ENCODE measurements around the gene BBX.

Gene BBX

DNA sequence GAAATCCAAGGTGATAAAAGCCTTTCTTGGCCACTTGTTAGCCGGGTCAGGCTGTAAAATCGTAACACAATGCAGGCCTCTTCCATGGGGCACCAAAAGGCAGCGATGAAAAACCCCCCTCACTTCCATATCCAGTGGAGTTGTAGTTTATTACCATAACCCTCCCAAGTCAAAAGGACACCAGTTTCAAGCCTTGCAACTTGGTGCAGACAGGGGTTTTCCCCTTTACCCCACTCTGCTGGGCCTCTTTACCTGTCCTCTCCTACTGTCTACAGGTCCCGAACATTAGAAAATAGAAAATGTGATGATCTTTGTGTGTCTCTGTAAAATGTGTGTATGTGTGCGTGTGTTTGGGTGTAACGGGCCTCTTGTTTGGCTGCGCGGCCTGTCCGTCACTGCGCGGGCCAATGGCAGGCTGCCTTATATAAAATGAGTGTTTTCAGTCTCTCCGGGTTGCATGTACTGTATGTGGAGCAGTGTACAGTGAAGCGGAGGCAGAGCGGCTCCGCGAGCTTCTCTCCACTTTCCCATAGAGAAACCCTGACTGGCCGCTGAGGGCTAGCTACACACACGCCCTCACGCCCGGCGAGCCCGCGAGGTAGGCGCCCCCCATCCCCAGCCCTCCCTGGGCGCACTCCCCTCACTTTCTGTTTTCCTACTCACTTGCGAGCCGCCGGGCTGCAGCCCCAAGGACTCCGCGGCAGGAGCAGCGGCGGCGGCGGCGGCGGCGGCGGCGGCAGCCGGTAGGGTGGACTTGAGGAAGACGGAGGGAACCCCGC, at the start of gene BBX:
Gene BBX, plus strand, starts transcription at position 453 of the 779 bp plus-strand sequence. CDS start 187,499 bp downstream, outside the sequence.
- DNase-seq, result peak; percentile 97

DNA sequence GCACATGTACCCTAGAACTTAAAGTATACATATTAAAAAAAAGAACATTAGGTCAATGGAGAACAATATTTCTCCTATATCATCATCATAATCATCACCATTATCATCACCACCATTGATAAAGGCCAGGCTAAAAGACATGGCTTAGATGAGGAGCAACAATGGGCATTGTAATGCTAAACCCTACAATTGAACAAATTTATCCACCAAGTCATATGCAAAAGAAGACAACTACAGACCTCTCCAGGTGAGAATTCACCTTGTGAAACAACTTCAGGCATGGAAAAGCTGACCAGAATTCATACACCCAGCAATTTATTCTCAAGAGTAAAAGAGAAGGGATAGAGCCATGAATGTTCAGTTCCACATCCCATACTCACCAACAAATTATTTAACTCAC, 46.3 kb upstream of the BBX start:
- no peak for DNase-seq

DNA sequence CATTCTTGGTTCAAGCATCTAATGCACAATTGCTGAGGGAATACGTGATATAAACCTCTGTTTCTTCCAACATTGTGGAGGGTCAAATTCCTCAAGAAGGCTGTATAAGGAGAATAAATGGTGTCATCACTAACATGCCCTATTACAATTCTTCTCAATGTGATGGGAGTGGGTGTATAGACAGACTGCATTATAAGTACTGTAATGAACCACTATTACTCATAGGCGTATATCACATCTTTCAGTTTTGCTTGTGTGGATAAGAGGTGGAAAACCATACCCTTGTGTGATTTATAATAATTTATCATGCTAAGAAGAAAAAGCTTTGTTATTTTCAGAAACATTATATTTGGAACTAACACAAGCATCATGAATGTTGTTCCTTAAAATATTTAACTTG, 35.3 kb upstream of the BBX start:
- no peak for DNase-seq

DNA sequence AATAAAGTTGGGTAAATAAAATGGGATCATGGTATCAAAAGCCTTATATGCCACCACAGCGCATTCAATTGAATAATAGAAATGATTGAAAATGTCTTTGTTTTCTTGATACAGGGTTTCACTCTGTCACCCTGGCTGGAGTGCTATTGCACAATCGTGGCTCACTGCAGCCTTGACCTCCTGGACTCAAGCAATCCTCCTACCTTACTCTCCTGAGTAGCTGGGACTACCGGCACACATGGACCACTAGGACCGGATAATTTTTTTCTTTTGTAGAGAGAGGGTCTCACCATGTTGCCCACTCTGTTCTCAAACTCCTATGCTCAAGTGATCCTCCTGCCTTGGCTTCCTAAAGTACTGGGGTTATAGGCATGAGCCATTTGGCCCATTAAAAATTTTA, 33.8 kb upstream of the BBX start:
- DNase-seq, result no peak

DNA sequence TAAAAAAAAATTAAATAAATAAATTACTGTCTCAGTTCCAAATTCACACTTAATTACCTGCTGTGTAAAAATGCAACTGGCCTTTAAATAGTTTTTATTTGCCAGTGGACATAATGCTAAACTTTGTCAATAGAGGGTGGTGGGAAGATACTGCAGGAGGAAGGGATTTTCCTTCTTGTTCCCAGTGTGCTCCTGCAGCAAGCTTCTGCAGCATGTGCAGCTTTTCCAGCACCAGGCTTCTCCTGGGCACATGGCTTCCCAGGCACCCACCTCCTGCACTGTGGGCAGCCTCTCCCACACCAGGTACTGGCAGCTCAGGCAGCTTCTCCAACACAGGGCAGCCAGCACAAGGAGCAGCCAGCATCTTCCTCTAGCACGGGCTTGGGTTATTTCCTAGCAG, 29.6 kb upstream of the BBX start:
- no peak for DNase-seq

DNA sequence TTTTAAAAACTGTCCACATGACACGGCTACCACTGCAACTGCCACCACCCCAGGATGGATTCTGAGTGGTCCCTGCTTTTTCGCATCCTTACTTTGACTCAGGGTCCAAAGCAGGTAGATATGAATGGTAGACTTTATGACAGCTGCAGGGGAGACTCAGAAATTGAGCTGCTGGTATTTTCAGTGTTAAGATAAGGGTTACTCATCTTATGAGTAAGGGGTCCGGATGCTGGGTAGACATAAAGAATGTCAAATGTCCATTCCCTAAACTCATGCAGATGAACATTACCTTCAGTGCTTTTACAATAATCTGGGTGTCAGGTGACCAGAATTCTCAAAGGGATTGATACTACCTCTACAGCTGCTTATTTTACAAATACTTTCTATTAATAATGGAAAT, 25.9 kb upstream of the BBX start:
- DNase-seq, result no peak

DNA sequence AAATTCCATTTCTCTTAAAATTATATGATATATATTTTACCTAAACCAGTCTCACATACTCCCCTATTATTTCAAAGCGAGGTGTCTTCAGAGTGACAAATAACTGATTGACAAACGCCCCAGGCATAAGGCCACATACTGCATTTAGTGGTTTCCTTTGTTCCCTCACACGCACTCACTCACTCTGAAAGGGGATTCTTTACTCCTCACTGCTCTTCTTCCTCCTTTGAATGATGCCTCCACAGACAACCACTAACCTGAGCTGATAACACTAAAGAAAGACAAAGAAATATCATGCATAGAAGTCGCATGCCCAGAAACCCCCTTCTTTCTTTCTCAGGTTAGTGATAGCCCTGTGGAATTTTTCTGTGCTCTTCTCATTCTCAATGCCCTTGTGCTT, 24.1 kb upstream of the BBX start:
- DNase-seq, result no peak

DNA sequence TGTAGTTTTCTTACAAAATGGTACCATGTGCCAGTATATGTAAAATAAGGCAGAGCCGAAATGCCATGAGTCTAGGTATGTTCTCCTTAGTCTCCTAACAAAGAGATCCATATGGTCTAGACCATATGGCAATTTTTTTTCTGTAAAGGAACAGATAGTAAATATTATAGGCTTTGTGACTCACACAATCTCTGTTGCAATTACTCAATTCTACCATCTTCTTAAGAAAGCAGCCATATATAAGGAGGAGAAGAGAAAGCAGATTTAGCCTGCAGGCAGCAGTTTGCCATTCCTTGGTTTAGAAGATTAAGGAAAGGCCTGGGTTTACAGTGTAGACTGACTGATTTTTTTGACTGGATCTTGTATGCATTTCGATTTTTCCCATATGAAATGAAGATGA, 16.3 kb upstream of the BBX start:
- no peak for DNase-seq

DNA sequence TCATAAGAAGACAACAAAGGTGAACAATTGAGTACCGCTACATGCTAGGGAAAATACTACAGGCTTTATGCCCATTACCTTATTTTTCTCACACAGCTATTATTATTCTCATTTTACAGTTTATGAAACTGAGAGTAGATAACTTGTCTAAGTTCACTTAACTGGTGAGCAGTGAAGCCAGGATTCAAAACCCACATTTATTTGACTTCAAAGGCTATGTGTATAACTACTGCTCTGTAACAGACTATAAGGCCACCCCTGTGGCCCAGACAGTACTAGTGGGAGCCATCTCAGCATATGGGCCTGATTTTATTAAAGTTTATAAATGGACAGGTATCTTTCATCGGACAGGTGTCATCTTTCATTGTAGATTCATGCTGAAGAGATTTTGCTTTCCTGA, 14.4 kb upstream of the BBX start:
- DNase-seq, result no peak

DNA sequence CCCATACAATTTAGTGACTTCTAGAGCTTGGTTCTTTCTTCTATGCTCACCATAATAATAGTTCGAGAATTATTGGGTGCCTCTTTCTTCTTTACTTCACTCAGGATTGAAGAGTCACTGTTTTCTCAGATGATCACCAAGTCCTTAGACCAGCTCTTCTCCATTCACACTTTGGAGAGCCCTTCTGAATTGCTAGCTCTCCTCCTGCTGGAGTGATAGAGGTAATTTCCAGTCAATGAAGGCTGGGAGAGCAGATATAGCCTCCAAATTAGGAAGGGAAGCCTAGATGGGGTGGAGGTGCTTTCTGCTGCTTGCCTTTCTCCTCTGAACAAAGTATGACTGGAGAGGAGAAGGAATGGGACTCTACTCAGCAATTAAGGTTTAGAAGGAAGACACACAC, 10.7 kb upstream of the BBX start:
- no peak for DNase-seq

DNA sequence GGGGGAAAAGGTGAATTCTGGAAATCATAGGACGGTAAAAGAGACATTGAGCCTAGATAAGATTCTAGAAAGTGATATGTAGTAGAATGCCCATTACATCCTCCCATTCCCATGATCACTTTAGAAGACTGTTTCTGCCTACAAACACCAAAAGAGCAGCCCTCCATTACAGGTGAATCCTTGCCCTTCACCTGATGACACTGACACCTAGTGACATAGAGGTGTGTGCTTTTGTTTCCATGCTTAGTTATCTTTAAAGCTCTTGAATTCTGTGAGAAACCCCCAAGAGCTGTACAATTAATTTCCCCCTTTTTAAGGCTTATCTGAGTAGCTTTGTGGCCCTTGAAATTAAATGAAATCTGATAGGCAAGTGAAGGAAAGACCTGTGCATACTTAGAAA, 8.3 kb upstream of the BBX start:
- no peak for DNase-seq

DNA sequence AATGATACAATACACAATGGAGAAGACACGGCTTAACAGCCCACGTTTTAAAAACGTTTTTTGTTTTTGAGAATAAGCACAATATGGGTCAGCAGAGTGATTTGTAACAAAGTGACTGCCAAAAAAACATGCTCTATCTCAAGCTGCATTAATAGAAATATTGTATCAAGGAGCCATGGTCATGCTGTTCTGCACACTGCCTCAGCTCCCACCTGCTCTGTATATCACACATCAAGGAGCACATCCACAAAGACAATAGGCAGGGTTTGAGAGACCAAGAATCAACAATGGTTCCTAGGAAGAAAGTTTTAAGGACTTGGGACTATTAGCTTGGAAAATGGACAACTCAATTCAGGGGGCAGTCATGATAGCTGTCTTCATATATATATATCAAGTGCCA, 6.3 kb upstream of the BBX start:
- DNase-seq, result no peak

DNA sequence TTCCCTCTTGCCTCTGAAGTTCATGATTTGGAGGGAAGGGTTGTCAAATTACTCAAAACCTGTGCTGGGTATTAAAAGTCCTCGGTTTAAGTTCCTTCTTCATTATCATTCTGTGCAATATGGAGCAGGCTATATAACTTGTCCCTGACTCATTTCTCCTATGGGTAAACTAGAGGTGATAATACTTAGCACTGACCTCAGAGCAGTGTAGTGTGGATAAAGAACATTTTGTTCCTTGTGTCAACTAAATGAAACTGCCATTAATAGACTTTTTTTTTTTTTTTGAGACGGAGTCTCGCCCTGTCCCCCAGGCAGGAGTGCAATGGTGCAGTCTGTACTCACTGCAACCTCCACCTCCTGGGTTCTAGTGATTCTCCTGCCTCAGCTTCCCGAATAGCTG, 2.2 kb upstream of the BBX start:
- DNase-seq, result no peak

DNA sequence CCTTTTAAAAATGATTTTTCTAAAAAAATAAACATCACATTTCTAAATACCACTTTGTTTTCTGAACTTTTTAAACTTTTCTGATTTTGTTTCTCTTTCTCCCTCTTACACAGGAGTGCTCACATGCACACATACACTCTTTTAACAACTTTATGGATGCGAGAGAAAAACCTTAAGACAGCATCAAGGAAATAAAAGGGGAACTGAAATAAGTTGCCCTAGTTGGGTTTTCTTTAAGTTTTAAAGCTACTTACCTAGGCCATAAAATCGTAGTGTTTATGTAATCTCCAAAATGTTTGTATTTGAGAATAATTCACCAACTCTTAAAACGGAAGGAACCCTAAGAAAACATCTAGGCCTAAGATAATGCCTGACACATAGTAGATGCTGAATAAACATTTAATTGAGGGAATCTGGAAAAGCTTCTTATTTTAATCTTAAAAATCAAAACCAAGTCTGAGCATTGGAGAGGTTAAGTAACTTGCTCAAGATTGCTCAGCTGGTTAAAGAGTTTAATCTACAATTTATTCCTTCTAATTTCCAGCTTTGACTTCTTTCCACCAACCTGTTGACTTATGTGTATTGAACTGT, 1.2 kb upstream of the BBX start:
- no peak for DNase-seq

DNA sequence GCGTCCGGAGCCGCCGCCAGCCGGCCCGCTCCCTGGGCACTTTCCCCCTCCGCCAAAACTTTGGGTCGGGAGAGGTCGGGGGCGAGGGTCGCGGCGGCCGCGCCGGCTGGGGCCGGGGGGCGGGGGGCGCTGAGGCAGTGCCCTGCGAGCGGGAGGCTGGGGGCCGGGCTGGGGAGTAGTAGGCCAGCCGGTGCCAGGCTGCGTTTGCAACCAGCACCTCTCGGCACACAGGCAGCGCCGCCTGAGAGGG, 452 bp downstream of the BBX start:
- no peak for DNase-seq

DNA sequence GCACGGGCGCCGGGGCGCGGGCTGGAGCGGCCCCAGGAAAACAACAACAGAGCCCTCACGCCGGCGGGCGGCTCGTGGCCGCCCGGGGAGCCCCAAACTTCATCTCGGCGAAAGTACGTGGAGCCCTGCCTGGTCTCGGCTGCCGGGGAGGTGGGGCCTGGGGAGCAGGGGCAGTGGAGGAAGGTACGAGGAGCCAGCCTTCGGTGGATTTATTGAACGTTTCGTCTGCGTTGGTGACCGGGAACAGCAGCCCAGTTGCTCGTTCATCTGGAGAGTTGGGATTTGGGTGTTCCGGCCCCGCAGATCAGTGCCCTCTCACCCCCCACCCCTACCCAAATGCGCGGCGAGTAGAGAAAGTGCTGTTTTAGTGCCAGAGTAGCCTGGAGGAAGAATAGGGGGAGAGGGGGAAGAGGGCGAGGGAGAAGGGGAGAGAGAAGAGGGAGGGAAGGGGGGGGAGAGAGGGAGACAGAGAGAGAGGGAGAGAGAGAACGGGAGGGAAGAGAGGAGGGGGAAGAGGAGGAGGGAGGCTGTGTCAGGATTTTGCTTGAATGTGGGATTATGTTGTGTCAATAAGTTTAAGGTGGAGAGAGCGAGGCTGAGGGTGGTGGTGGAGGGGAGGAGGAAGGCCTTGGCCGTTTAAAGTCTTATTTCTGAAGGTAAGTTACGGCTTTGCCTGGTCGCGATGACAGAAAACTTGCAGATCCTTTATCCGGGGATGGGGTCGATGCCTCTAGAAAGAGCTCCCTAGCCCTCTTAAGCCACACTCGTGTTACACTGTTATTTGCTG, 970 bp downstream of the BBX start:
- peak; percentile 58 for DNase-seq

DNA sequence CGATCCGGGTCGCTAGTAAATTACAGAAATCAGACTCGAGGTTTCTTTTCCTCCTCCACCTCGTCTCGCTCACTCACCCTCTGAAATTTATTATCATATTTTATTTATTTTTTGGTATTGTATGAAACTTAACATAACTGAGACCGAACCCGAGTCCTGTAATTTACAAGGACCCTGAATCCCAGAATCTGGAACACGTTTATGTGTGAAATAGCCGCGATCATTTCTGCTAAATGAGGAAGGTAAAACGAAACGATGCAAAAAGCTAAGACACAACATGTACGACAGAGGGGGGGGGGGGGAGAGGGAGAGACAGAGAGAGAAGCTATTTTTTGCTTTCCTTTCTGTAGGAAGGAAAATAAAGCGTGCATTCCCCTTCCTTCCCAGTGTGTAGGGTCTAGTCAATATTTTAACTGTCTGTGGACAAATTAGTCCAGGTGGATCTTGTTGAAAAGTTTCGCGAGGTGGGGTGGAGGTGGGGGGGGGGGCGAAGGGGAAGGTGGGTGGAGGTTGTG, 1.6 kb downstream of the BBX start:
- peak; percentile 48 for DNase-seq

DNA sequence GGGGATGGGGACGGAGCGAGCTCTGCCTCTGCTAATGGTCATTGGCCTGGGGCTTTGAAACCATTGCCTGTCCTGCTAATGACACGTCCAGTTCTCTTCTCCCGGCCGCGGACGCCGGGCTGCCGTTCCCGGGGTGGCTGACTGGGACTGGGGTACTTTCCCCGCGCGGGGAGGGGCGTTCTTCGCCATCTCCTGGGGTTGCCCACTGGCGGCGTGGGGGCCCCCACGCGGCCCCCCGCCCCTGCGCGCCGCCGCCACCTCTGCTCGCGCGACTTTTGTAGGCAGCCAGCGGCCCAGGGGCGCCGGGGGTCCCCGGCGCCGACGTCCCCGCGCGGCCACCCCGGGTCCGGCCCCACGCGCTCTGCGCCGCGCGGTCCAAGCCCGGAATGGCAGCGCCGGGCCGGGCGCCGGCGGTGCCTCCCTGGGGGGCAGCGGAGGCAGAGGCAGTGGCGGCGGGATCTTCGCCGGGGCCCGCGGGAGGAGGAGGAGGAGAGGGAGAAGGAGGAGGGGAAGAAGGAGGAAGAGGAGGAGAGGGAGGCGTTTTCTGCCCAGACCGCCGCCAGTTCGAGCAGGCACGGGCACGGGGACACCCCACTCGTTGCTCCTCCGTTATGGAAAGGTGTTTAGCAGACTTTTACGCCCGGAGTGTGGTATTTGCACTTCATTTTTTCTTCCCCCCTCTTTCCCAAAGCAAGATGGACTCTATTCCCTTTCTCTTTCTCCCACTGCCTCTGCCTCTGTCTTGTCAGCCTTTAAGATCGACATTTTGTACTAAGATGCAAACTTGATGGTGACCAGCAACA, 2.3 kb downstream of the BBX start:
- peak; percentile 63 for DNase-seq

DNA sequence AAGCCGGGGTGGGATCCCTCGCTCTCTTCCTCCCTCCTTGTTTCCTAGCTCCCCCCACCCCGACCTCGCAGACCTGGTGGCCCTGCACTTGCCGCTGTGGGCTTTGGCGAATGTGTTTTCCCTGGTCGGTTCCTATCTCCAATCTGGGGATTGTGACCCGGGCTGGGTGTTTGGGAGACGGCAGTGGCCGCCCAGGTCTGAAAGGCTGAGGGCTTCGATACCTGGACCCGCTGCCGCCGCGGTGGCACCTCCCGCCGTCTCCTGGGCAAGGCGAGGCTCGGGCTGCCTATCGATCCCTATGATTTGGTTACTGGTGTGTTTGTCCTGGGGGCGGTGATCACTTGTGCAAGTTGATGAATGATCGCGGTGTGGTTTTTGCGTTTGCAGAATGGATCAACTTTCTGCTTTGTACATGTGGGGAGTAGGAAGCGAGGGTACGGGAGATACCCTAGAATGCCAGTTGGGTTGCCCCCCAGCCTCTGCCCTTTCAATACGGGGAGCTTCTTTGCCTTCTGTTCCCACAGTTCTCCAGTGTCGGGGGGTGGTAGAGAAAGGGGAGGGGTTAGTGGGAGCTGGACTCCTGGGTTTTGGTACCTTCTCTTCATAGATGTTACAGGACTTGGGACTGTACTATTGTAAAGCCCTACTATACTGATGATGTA, 3.0 kb downstream of the BBX start:
- peak; percentile 3 for DNase-seq

DNA sequence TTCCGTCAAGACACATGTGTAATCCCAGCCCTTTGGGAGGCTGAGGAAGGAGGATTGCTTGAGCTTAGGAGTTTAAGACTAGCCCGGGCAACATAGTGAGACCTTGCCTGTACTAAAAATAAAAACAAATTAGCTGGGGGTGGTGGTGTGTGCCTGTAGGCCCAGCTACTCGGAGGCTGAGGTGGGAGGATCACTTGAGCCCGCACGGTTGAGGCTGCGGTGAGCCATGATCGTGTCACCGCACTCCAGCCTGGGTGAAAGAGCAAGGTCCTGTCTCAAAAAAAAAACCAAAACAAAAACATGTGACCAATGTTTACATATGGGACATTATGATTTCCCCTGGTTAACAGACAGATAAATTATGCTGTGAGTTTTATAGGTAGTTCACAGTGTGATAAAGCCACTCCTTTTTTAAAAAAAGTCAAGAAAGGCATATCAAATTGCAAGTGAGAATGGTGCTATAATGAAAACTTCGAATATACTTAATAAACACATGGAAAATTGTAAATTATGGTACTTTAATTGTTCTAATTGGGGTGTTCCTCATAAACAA, 9.2 kb downstream of the BBX start:
- no peak for DNase-seq

DNA sequence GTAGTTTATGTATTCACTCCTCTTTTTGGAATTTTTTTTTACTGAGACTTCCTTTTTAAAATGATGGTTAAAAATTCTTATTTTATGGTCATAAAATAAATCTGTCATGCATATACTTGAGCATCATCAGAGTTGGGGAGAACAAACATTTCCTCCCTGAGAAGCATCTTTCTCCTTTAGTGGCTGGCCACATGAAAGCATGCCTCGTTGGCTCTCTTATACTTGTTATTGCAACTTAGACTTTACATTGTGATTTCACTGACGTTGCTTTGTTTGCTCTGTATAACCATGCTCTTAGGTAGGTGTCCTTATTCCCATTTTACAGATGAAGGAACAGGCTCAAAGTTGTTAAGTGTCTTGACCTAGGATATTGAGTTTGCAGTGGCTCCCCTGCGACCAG, 18.1 kb downstream of the BBX start:
- DNase-seq, result no peak

DNA sequence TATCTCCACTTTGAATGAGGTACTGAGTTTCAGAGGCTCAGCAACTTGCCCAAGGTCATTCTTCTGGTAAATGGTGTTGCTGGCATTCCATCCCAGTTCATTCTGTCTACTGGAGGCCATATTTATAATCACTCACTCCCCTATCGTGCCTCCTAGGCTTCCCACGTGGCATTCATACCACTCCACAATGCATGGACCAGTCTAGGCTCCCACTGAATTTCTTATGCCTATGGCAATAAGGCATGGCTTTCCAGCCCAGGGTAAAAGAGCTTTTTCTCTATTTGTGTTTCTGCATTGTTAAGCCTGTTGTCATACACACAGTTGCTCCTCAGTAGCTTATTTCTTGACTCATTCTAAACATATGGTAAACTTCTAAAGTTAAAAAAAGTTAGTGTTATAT, 19.9 kb downstream of the BBX start:
- DNase-seq, result no peak

DNA sequence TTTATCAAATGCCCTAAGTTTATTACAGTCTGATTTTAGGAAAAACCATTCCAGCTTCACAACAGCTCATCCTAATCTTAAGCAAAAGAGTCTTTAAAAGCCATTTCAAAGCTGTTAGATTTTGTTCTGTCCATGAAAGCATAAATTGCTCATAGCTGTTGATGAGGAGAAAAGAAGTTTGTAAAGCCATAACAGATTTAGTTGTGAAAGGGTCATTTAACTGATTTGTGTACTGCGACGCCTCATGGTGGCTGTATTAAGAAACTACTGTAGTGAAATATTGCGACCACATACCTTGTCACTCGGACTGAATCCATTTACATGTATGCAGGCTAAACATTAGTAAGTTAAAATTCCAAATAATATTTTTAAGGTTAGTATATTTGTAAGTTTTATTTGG, 20.9 kb downstream of the BBX start:
- DNase-seq, result peak; percentile 15

Data from CD4-positive, alpha-beta T cell treated with Interleukin-21 for 1 hour (primary cell).